ENCODE data around the gene MEF2A. TPM values are rescaled to one million over a fixed set of nuclear protein-coding genes. Genes with fewer than 3 reads are reported as not detected.

MEF2A gene
- total and polyA plus RNA-seq, 10 of the 15 experiments (the other 5 are each of a cell fraction or from before 2014, with no cell fraction given), result 7.2 to 46.7 (median 35.9) TPM

- in situ Hi-C loops (cut with MboI) (no loop called here), intact Hi-C loops (cut with micrococcal nuclease; ENCODE audit: unreplicated experiment) (no loop called here)
- Histone ChIP-seq H3K4me1 (ENCODE audit: control insufficient read depth, insufficient read depth, low read length) (peaks cover 20% of the 10 kb centered on the region), H3K79me2 (ENCODE audit: control insufficient read depth, insufficient read depth, low read length) (peaks cover 87% of the 10 kb centered on the region), H2AFZ (ENCODE audit: control insufficient read depth, low read depth, low read length) (no peak overlapping the region), H3K4me2 (ENCODE audit: control insufficient read depth, insufficient read depth) (no peak overlapping the region), H3K9ac (ENCODE audit: control insufficient read depth, insufficient read depth, low read length) (no peak overlapping the region), H3K36me3 (ENCODE audit: control insufficient read depth in 2 of 2, insufficient read depth in 2 of 2, low read length in 1 of 2) (no peaks in the 10 kb centered on the region), H4K20me1 (ENCODE audit: control insufficient read depth, insufficient read depth) (no peaks in the 10 kb centered on the region), H3K9me3 (replicated peaks; ENCODE audit: control insufficient read depth, insufficient read depth, low read length) (no peaks in the 10 kb centered on the region; the same call in 2 of the 3 replicates), H3K27me3 (replicated peaks in 1 of 2; ENCODE audit: control insufficient read depth in 2 of 2, insufficient read depth in 2 of 2, low read length in 1 of 2) (no peaks in the 10 kb centered on the region), H3K27ac (ENCODE audit: control insufficient read depth, insufficient read depth) (no peak overlapping the region), H3K4me3 (no peak overlapping the region)
- SMC1A ChIA-PET (ENCODE audit: uncharacterized antibody, unreplicated experiment), result interaction anchor here (0.7 to 2.9 kb wide), 7 partner anchors 10 to 113 kb away, joined by 3 to 18 read pairs (median 11); partner anchors contain the start of gene MEF2A
- no peak for ATAC-seq
- CTCF ChIA-PET, result interaction anchor here (1.0 to 3.3 kb wide), 6 partner anchors 9 to 343 kb away, joined by 3 to 13 read pairs (median 4); no protein-coding TSS in a partner anchor
- no peak for DNase-seq (ENCODE audit: low read depth, low spot score)
- TF ChIP-seq RUNX3 (IDR thresholded peaks at IDR 0.05; ENCODE audit: low read length) (no peak), STAT1 (conservative IDR thresholded peaks at IDR 0.05) (no peak), PRDM15 (CRISPR knock-in tag; IDR thresholded peaks at IDR 0.05) (no peak)
- BruUV-seq (replicated peaks), result no TSS peak
- POLR2A ChIA-PET, result interaction anchor here (0.5 to 1.1 kb wide), 3 partner anchors 10 to 42 kb away, joined by 3 to 6 read pairs (median 4); no protein-coding TSS in a partner anchor
- no peak for FAIRE-seq
- RAD21 ChIA-PET (ENCODE audit: unreplicated experiment), result interaction anchor here (1.3 to 3.1 kb wide), 6 partner anchors 47 to 243 kb away, joined by 3 to 19 read pairs (median 6); no protein-coding TSS in a partner anchor
- WGBS (ENCODE audit: insufficient coverage, insufficient replicate concordance, low lambda C conversion rate, missing lambda C conversion rate), result 97% methylated on average over 3 of the region's 3 CpGs
Measured at GRCh38 chr15:99615460-99615859, 49.7 kb downstream of the MEF2A start.
